Suprapubic skin (tissue), 4 donors: ENCODE data around the gene DTNBP1. TPM values are rescaled to one million over a fixed set of nuclear protein-coding genes. Genes with fewer than 3 reads are reported as not detected.

Experiments
- DNase-seq, 2 donors: peaks; one replicate each; pipeline ENCODE4 v3.0.0-alpha.2; 2019; ENCODE audit warnings: low spot score in 2 of 2
- H3K27ac ChIP-seq: fragments of 200-600 bp; sonication (generic); one replicate; pipeline ENCODE4 v1.5.1; 2019
- H3K27me3 ChIP-seq: fragments of 200-600 bp; sonication (generic); one replicate; pipeline ENCODE4 v1.5.1; 2019
- H3K36me3 ChIP-seq: fragments of 200-600 bp; sonication (generic); one replicate; pipeline ENCODE4 v1.5.1; 2019
- H3K4me1 ChIP-seq: fragments of 200-600 bp; sonication (generic); one replicate; pipeline ENCODE4 v1.5.1; 2019
- H3K4me3 ChIP-seq: fragments of 200-600 bp; sonication (generic); one replicate; pipeline ENCODE4 v1.5.1; 2019; ENCODE audit warnings: mild to moderate bottlenecking
- H3K9me3 ChIP-seq: fragments of 200-600 bp; sonication (generic); one replicate; pipeline ENCODE4 v1.5.1; 2019
- EP300 ChIP-seq: sonication (generic); formaldehyde crosslinking; IDR thresholded peaks from one replicate; pipeline ENCODE4 v1.6.1; 2017; ENCODE audit warnings: antibody characterized with exemption
- POLR2A ChIP-seq, 2 donors: fragments of 450-650 bp; IDR thresholded peaks; one replicate each; pipeline ENCODE4 v1.6.1; 2017; ENCODE audit warnings: antibody characterized with exemption in 2 of 2, mild to moderate bottlenecking in 2 of 2, moderate library complexity in 2 of 2
- POLR2AphosphoS5 ChIP-seq, 3 donors: sonication (generic); formaldehyde crosslinking; IDR thresholded peaks; one replicate each; pipeline ENCODE4 v1.6.1; 2017; ENCODE audit warnings: antibody characterized with exemption in 3 of 3
- WGBS: methylation state at CpG from one replicate; pipeline ENCODE4 v1.1.5; 2018; 5-methylcytosine and 5-hydroxymethylcytosine counted together
- total RNA-seq, 4 donors: library from RNA; depleted of rRNA; stranded (reverse); fragments of >200 nt; gene quantifications; one replicate each; pipeline ENCODE4 v1.1.0, GENCODE V29; 2016
- TF ChIP-seq, protein P1 (sequence below), 2 donors: fragments of 200-600 bp in 1 of 2; fragments of 450-650 bp in 1 of 2; sonication (generic) in 1 of 2; IDR thresholded peaks; one replicate each; pipeline ENCODE4 v1.5.1; 2016 to 2019; ENCODE audit warnings: antibody characterized with exemption in 2 of 2, mild to moderate bottlenecking in 1 of 2, moderate library complexity in 1 of 2

The DTNBP1 gene
- total RNA-seq, 4 donors from 2014 or later = 12.7 to 17.1 (median 16.4) TPM

DNA sequence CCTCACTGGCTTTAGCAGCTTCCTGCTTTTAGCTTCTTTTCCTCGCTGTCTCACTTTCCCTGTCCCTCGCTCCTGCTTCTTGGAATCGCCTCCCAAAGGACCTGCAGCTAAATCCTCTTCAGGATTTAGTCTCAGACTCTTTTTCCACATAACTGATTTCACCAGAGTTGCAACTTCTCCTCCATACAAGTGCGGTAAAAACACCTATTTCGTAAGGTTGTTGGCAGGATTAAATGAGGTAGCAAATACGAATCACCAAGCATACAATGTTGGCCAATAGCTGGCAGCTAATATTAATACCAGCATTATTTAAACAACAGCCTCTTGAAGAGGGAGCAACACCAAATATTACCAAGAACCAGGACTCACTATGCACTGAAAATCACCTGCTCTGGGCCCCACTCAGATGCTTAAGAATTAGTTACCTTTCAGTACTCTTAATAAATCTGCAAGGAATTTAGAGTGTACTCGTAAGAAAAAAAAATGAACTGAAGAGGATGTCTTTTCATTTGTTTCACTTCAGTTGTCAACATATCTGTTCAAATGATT lies 123.0 kb downstream of the DTNBP1 start:
- WGBS = 76% methylated on average over 7 of the region's 7 CpGs
- Histone ChIP-seq H3K27me3 (no peaks in the 10 kb centered on the region), H3K27ac (no peak overlapping the region), H3K4me3 (no peak overlapping the region), H3K36me3 (no peaks in the 10 kb centered on the region), H3K4me1 (peaks cover 10% of the 10 kb centered on the region), H3K9me3 (no peaks in the 10 kb centered on the region)
- DNase-seq = no peak
- TF ChIP-seq POLR2AphosphoS5 (IDR thresholded peaks at IDR 0.05) = no peak
- TF ChIP-seq, protein P1, sequence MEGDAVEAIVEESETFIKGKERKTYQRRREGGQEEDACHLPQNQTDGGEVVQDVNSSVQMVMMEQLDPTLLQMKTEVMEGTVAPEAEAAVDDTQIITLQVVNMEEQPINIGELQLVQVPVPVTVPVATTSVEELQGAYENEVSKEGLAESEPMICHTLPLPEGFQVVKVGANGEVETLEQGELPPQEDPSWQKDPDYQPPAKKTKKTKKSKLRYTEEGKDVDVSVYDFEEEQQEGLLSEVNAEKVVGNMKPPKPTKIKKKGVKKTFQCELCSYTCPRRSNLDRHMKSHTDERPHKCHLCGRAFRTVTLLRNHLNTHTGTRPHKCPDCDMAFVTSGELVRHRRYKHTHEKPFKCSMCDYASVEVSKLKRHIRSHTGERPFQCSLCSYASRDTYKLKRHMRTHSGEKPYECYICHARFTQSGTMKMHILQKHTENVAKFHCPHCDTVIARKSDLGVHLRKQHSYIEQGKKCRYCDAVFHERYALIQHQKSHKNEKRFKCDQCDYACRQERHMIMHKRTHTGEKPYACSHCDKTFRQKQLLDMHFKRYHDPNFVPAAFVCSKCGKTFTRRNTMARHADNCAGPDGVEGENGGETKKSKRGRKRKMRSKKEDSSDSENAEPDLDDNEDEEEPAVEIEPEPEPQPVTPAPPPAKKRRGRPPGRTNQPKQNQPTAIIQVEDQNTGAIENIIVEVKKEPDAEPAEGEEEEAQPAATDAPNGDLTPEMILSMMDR (IDR thresholded peaks at IDR 0.05) = no peak
- no peak for TF ChIP-seq POLR2A (IDR thresholded peaks at IDR 0.05)
- no peak for TF ChIP-seq EP300

DNA sequence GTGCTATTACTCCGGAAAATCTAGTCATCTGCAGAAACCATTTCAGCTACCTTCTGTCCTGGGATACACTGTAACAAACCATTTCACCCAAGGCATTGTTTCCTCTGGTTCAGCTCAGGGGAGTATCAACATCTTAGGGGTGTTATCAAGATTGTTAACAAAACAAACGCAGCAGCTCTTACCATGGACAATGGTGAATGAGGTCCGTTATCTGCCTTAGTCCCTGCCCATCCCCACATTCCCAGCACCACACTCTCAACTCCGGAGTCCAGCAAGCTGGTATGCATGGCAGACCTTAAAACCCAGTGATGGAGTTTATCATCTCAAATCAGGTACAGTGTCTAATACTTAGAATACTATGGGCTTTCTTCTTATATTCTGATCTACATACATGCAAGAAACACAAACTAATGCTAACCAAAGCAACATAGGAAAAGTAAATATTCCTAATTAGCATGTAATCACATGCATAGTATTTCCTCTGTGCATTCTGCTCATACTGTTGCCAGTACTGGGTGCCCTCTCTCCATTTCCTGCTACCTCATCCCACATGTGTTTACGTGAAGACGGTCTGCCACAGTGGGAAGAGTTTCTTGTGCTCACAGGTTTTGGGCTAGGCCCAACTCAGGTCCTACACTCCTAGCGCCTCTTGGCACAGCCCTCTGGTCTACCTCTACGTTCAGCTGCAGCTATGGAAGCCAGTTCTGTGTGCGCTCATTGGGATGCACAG lies 123.9 kb downstream of the DTNBP1 start:
- no peaks in the 10 kb centered on the region for H3K36me3 ChIP-seq
- H3K27me3 ChIP-seq = no peaks in the 10 kb centered on the region
- peaks cover 10% of the 10 kb centered on the region for H3K4me1 ChIP-seq
- 90% methylated on average over 9 of the region's 9 CpGs for WGBS
- H3K27ac ChIP-seq = no peak overlapping the region
- no peaks in the 10 kb centered on the region for H3K9me3 ChIP-seq
- DNase-seq = no peak
- no peak overlapping the region for H3K4me3 ChIP-seq
- TF ChIP-seq EP300 = no peak

GRCh38 chr6:15538106-15538505 lies 124.7 kb downstream of the DTNBP1 start:
- Histone ChIP-seq H3K27ac (no peak overlapping the region), H3K4me1 (peaks cover 10% of the 10 kb centered on the region), H3K9me3 (no peaks in the 10 kb centered on the region), H3K36me3 (peaks cover 3% of the 10 kb centered on the region), H3K4me3 (no peak overlapping the region), H3K27me3 (no peaks in the 10 kb centered on the region)
- TF ChIP-seq, protein P1 (IDR thresholded peaks at IDR 0.05) = no peak
- no peak for TF ChIP-seq EP300
- no peak for TF ChIP-seq POLR2AphosphoS5 (IDR thresholded peaks at IDR 0.05)
- TF ChIP-seq POLR2A (IDR thresholded peaks at IDR 0.05) = no peak
- 98% methylated on average over 5 of the region's 5 CpGs for WGBS
- DNase-seq = no peak

DNA sequence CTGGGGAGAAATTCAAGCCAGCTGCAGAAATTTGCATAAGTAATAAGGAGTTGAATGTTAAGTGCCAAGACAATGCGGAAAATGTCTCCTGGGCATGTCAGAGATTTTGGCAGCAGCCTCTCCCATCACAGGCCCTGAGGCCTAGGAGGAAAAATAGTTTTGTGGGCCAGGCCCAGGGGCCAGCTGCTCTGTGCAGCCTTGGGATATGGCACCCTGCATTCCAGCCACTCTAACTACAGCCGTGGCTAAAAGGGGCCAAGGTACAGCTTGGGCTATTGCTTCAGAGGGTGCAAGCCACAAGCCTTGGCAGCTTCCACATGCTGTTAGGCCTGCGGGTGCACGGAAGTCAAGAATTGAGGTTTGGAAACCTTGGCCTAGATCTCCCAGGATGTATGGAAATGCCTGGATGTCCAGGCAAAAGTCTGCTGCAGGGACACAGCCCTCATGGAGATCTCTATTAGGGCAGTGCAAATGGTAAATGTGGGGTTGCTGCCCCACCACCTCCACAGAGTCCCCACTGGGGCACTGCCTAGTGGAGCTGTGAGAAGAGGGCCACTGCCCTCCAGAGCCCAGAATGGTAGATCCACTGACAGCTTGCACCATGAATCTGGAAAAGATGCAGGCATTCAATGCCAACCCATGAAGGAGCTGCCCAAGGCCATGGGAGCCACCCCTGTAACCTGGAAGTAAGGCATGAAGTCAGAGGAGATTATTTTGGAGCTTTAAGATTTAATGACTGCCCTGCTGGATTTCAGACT lies 126.5 kb downstream of the DTNBP1 start:
- peaks cover 13% of the 10 kb centered on the region for H3K36me3 ChIP-seq
- WGBS = 10% methylated on average over 2 of the region's 4 CpGs
- DNase-seq = no peak
- no peak overlapping the region for H3K27ac ChIP-seq
- H3K4me3 ChIP-seq = no peak overlapping the region
- TF ChIP-seq, protein P1 (IDR thresholded peaks at IDR 0.05) = no peak
- no peak for TF ChIP-seq EP300
- no peak for TF ChIP-seq POLR2AphosphoS5 (IDR thresholded peaks at IDR 0.05)
- TF ChIP-seq POLR2A (IDR thresholded peaks at IDR 0.05) = no peak
- no peaks in the 10 kb centered on the region for H3K27me3 ChIP-seq
- no peaks in the 10 kb centered on the region for H3K9me3 ChIP-seq
- H3K4me1 ChIP-seq = peaks cover 10% of the 10 kb centered on the region

GRCh38 chr6:15535495-15536197 lies 127.2 kb downstream of the DTNBP1 start:
- Histone ChIP-seq H3K27me3 (no peaks in the 10 kb centered on the region), H3K36me3 (peaks cover 20% of the 10 kb centered on the region), H3K4me3 (no peak overlapping the region), H3K4me1 (peaks cover 10% of the 10 kb centered on the region), H3K27ac (no peak overlapping the region), H3K9me3 (no peaks in the 10 kb centered on the region)
- DNase-seq = no peak
- TF ChIP-seq, protein P1 (IDR thresholded peaks at IDR 0.05) = no peak
- TF ChIP-seq EP300 (no peak), POLR2A (IDR thresholded peaks at IDR 0.05) (no peak), POLR2AphosphoS5 (IDR thresholded peaks at IDR 0.05) (no peak)
- WGBS = 75% methylated on average over 3 of the region's 3 CpGs
